HepG2 (cell line): ENCODE data around the gene HCFC1R1. TPM values are rescaled to one million over a fixed set of nuclear protein-coding genes. Genes with fewer than 3 reads are reported as not detected.

Experiments used
- AGO1 ChIP-seq: fragments of 200-400 bp; formaldehyde crosslinking; IDR thresholded peaks from 2 replicates; pipeline ENCODE4 v1.6.1; 2017; ENCODE audit warnings: mild to moderate bottlenecking, low read depth, low read length, moderate library complexity; ENCODE audit not compliant: poor library complexity, severe bottlenecking
- KDM5B ChIP-seq: sonication (generic); formaldehyde crosslinking; IDR thresholded peaks from 2 replicates; pipeline ENCODE4 v1.4.0; 2020; ENCODE audit warnings: missing genetic modification reagents, mild to moderate bottlenecking, borderline replicate concordance
- MEIS1 ChIP-seq: sonication (generic); formaldehyde crosslinking; IDR thresholded peaks from 2 replicates; pipeline ENCODE4 v1.9.0; 2021; ENCODE audit warnings: mild to moderate bottlenecking, missing genetic modification reagents, moderate library complexity, borderline replicate concordance
- POLR2A ChIP-seq, 2 experiments: IDR thresholded peaks; 2 replicates each; pipeline ENCODE4 v1.6.1; 2011; ENCODE audit warnings: low read depth in 2 of 2, low read length in 2 of 2, mild to moderate bottlenecking in 1 of 2, moderate library complexity in 1 of 2; ENCODE audit not compliant: insufficient read depth in 1 of 2
- RBFOX2 ChIP-seq: fragments of 200-400 bp; formaldehyde crosslinking; IDR thresholded peaks from 2 replicates; pipeline ENCODE4 v1.6.1; 2017; ENCODE audit warnings: low read depth, mild to moderate bottlenecking, low read length
- RCOR2 ChIP-seq: IDR thresholded peaks from 2 replicates; pipeline ENCODE4 v1.6.1; 2016; ENCODE audit warnings: missing biosample characterization, missing genetic modification reagents
- ZNF333 ChIP-seq: sonication (generic); formaldehyde crosslinking; IDR thresholded peaks from 2 replicates; pipeline ENCODE4 v1.4.0; 2020; ENCODE audit warnings: mild to moderate bottlenecking, missing genetic modification reagents, borderline replicate concordance
- ZNF781 ChIP-seq: sonication (generic); formaldehyde crosslinking; IDR thresholded peaks from 2 replicates; pipeline ENCODE4 v1.5.1; 2020; ENCODE audit warnings: borderline replicate concordance, mild to moderate bottlenecking, missing genetic modification reagents; ENCODE audit errors: not compliant biosample characterization
- polyA plus RNA-seq, 8 experiments: library from polyadenylated mRNA; depleted of rRNA in 3 of 8; stranded (reverse) in 7 of 8; unstranded in 1 of 8; fragments of >200 nt; fragmentation: Illumina TruSeq in 4 of 8; extraction: Trizol in 4 of 8; gene quantifications; 2 replicates each; pipeline versions ENCODE4 v1.2.1 to v1.2.3, GENCODE V29; 2011 to 2016; ENCODE audit warnings: low read depth in 4 of 8, missing spikeins in 1 of 8, mixed read lengths in 1 of 8; ENCODE audit not compliant: insufficient read depth in 1 of 8
- total RNA-seq, 5 experiments: library from RNA; depleted of rRNA; stranded (reverse); fragments of >200 nt; fragmentation: Illumina TruSeq; extraction: Trizol; gene quantifications; 2 replicates each; pipeline ENCODE4 v1.2.3, GENCODE V29; 2016; ENCODE audit warnings: low read depth in 1 of 5
- TF ChIP-seq, protein P1 (sequence below): sonication (generic); formaldehyde crosslinking; conservative IDR thresholded peaks from 2 replicates; pipeline ENCODE4 v1.5.0; 2020; ENCODE audit warnings: missing genetic modification reagents
- TF ChIP-seq, protein P2 (sequence below): sonication (generic); formaldehyde crosslinking; IDR thresholded peaks from 2 replicates; pipeline ENCODE4 v1.4.0; 2020; ENCODE audit warnings: missing genetic modification reagents, borderline replicate concordance

The HCFC1R1 gene
- total and polyA plus RNA-seq, 2 of the 13 experiments (the other 11 are each of a cell fraction or from before 2014, with no cell fraction given): 13.8 to 16.1 TPM

DNA sequence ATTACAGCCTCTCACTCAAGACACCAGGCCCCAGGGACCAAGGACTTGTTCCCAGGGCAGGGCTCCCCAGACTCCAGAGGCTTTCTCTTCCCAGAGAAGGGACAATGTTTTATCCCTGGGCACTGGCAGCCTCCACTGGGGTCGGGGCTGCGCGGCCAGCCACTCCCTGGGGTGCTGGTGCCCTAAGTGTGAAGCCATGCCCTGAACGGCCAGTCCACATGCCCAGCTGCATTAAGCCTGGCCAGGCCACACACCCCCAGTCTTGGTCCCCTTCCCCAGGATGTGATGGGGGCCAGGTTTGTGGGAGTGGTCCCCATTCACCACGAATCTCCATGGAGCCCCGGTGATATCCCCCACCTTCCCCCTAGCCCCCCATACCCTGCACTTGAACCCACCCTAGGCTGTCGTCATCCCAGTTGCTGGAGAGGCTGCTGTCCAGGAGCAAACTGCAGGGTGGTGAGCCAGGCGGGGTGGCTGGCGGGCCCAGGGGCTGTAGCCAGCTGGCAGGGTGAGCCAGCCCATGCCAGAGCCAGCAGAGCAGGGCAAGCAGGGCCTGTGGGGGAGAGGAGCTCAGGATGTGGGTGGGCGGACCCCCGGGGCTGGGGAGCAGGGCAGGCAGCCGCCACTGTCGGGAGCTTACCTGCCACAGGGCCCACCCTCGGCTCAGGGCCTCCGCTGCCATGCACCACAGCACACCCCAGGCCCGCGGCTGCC, 50.0 kb downstream of the HCFC1R1 start (continued):
- no peak for TF ChIP-seq ZNF781 (CRISPR knock-in tag)
- TF ChIP-seq MEIS1 (CRISPR knock-in tag): no peak
- no peak for TF ChIP-seq ZNF333 (CRISPR knock-in tag)
- no peak for TF ChIP-seq KDM5B (CRISPR knock-in tag)
- TF ChIP-seq RBFOX2: peak; percentile 65
- TF ChIP-seq, protein P1, sequence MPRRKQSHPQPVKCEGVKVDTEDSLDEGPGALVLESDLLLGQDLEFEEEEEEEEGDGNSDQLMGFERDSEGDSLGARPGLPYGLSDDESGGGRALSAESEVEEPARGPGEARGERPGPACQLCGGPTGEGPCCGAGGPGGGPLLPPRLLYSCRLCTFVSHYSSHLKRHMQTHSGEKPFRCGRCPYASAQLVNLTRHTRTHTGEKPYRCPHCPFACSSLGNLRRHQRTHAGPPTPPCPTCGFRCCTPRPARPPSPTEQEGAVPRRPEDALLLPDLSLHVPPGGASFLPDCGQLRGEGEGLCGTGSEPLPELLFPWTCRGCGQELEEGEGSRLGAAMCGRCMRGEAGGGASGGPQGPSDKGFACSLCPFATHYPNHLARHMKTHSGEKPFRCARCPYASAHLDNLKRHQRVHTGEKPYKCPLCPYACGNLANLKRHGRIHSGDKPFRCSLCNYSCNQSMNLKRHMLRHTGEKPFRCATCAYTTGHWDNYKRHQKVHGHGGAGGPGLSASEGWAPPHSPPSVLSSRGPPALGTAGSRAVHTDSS (CRISPR knock-in tag): no peak
- TF ChIP-seq RCOR2 (CRISPR knock-in tag): no peak
- peak in 1 of 2 experiments; percentile 42; a peak in 2 of 4 replicates for TF ChIP-seq POLR2A (IDR thresholded peaks at IDR 0.05; ENCODE audit: insufficient read depth in 1 of 2, low read depth in 2 of 2, low read length in 2 of 2)
- TF ChIP-seq, protein P2, sequence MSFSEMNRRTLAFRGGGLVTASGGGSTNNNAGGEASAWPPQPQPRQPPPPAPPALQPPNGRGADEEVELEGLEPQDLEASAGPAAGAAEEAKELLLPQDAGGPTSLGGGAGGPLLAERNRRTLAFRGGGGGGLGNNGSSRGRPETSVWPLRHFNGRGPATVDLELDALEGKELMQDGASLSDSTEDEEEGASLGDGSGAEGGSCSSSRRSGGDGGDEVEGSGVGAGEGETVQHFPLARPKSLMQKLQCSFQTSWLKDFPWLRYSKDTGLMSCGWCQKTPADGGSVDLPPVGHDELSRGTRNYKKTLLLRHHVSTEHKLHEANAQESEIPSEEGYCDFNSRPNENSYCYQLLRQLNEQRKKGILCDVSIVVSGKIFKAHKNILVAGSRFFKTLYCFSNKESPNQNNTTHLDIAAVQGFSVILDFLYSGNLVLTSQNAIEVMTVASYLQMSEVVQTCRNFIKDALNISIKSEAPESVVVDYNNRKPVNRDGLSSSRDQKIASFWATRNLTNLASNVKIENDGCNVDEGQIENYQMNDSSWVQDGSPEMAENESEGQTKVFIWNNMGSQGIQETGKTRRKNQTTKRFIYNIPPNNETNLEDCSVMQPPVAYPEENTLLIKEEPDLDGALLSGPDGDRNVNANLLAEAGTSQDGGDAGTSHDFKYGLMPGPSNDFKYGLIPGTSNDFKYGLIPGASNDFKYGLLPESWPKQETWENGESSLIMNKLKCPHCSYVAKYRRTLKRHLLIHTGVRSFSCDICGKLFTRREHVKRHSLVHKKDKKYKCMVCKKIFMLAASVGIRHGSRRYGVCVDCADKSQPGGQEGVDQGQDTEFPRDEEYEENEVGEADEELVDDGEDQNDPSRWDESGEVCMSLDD (CRISPR knock-in tag): no peak
- peak; percentile 17 for TF ChIP-seq AGO1
- TF ChIP-seq, all 625 proteins: peak for 4
